Natural killer cell (primary cell): Measurements from ENCODE around the gene ERN1. TPM values are rescaled to one million over a fixed set of nuclear protein-coding genes. Genes with fewer than 3 reads are reported as not detected.

Experiments
- ATAC-seq, 3 donors: fragments of 150-1000 bp in 2 of 3; fragments of 200-7000 bp in 1 of 3; cut with Tn5 transposase; 1 replicate in 1 of 3; 2 replicates in 2 of 3; pipeline ENCODE4 v1.10.0; 2021; ENCODE audit warnings: mild to moderate bottlenecking in 2 of 3, moderate library complexity in 2 of 3
- DNase-seq, 2 donors: peaks; one replicate each; pipeline versions ENCODE4 v3.0.0 to v3.0.0-alpha.2; 2013 to 2021; ENCODE audit warnings: mixed read lengths in 1 of 2
- H3K27ac ChIP-seq: one replicate; pipeline ENCODE4 v1.5.1; 2013; ENCODE audit warnings: mild to moderate bottlenecking, low read length
- H3K27me3 ChIP-seq: one replicate; pipeline ENCODE4 v1.6.1; 2013; ENCODE audit warnings: low read length; ENCODE audit not compliant: control insufficient read depth, insufficient read depth
- H3K36me3 ChIP-seq: one replicate; pipeline ENCODE4 v1.6.1; 2013; ENCODE audit warnings: low read length; ENCODE audit not compliant: control insufficient read depth, insufficient read depth
- H3K4me1 ChIP-seq: one replicate; pipeline ENCODE4 v1.6.1; 2013; ENCODE audit warnings: low read length; ENCODE audit not compliant: control insufficient read depth, insufficient read depth
- H3K4me3 ChIP-seq: one replicate; pipeline ENCODE4 v1.5.1; 2013; ENCODE audit warnings: low read length
- H3K9me3 ChIP-seq: one replicate; pipeline ENCODE4 v1.6.1; 2013; ENCODE audit warnings: low read length; ENCODE audit not compliant: control insufficient read depth, insufficient read depth
- H3K27ac Mint-ChIP-seq, 2 donors: one replicate each; pipeline ENCODE4 v1.8.0; 2022; ENCODE audit warnings: mild to moderate bottlenecking in 2 of 2, mixed read lengths in 2 of 2, moderate library complexity in 1 of 2
- H3K27me3 Mint-ChIP-seq, 2 donors: one replicate each; pipeline ENCODE4 v1.8.0; 2022; ENCODE audit warnings: low read depth in 2 of 2, mixed read lengths in 2 of 2
- H3K36me3 Mint-ChIP-seq: one replicate; pipeline ENCODE4 v1.8.0; 2022; ENCODE audit warnings: mixed read lengths
- H3K4me1 Mint-ChIP-seq, 2 donors: one replicate each; pipeline ENCODE4 v1.8.0; 2022; ENCODE audit warnings: mixed read lengths in 2 of 2
- H3K4me3 Mint-ChIP-seq: one replicate; pipeline ENCODE4 v1.8.0; 2022; ENCODE audit warnings: mild to moderate bottlenecking, moderate library complexity, mixed read lengths
- H3K9me3 Mint-ChIP-seq, 2 donors: one replicate each; pipeline ENCODE4 v1.8.0; 2022; ENCODE audit warnings: mixed read lengths in 2 of 2
- CTCF ChIP-seq: fragments of 200-600 bp; IDR thresholded peaks from one replicate; pipeline ENCODE4 v1.8.0; 2022; ENCODE audit warnings: antibody characterized with exemption
- WGBS: methylation state at CpG from one replicate; pipeline ENCODE4 v1.1.7; 2013; ENCODE audit warnings: missing lambda C conversion rate; ENCODE audit not compliant: insufficient coverage; 5-methylcytosine and 5-hydroxymethylcytosine counted together
- intact Hi-C: fragments of 100-400 bp; cut with micrococcal nuclease; formaldehyde crosslinking; loops from one replicate; pipeline ENCODE4 v1.14.2; 2022
- total RNA-seq, 4 donors: library from RNA; stranded (reverse); fragments of 120-200 nt in 1 of 4; gene quantifications; one replicate each; pipeline versions ENCODE4 v1.2.3 to v1.2.4, GENCODE V29; 2013 to 2022

The ERN1 gene
- total RNA-seq, 3 donors from 2014 or later (not counting 1 experiment from before 2014, with no cell fraction given) = 52.9 to 90.5 (median 67.2) TPM

GRCh38 chr17:64153565-64154312 is 23.8 kb upstream of the ERN1 start:
- Mint-ChIP-seq H3K27me3 (no peaks in the 10 kb centered on the region), H3K9me3 (no peaks in the 10 kb centered on the region), H3K36me3 (peaks cover 10% of the 10 kb centered on the region), H3K4me3 (no peak overlapping the region), H3K4me1 (no peaks in the 10 kb centered on the region), H3K27ac (no peak overlapping the region)
- no peak for DNase-seq
- H3K4me3 ChIP-seq = no peak overlapping the region
- no peak overlapping the region for H3K27ac ChIP-seq
- TF ChIP-seq CTCF = no peak
- H3K9me3 ChIP-seq = no peaks in the 10 kb centered on the region
- H3K4me1 ChIP-seq = no peaks in the 10 kb centered on the region
- no peak for ATAC-seq
- 87% methylated on average over 2 of the region's 3 CpGs for WGBS
- H3K36me3 ChIP-seq = peaks cover 24% of the 10 kb centered on the region
- intact Hi-C loops = no loop called here
- H3K27me3 ChIP-seq = no peaks in the 10 kb centered on the region

GRCh38 chr17:64152428-64153125 is 22.6 kb upstream of the ERN1 start:
- Histone ChIP-seq H3K27ac (no peak overlapping the region), H3K9me3 (no peaks in the 10 kb centered on the region), H3K4me1 (no peaks in the 10 kb centered on the region), H3K27me3 (no peaks in the 10 kb centered on the region), H3K4me3 (no peak overlapping the region), H3K36me3 (peaks cover 22% of the 10 kb centered on the region)
- no peak overlapping the region for H3K27ac Mint-ChIP-seq
- 100% methylated on average over 6 of the region's 7 CpGs for WGBS
- no peaks in the 10 kb centered on the region for H3K4me1 Mint-ChIP-seq
- no peak overlapping the region for H3K4me3 Mint-ChIP-seq
- ATAC-seq (no peak), DNase-seq (no peak)
- peaks cover 10% of the 10 kb centered on the region for H3K36me3 Mint-ChIP-seq
- TF ChIP-seq CTCF = no peak
- no peaks in the 10 kb centered on the region for H3K9me3 Mint-ChIP-seq
- intact Hi-C loops = no loop called here
- no peaks in the 10 kb centered on the region for H3K27me3 Mint-ChIP-seq

GRCh38 chr17:64151016-64151368 is 21.0 kb upstream of the ERN1 start:
- ATAC-seq = no peak
- peaks cover 10% of the 10 kb centered on the region for H3K36me3 Mint-ChIP-seq

More at GRCh38 chr17:64151016-64151368, 21.0 kb upstream of the ERN1 start:
- Histone ChIP-seq H3K27me3 (no peaks in the 10 kb centered on the region), H3K4me1 (peaks cover 14% of the 10 kb centered on the region), H3K4me3 (no peak overlapping the region), H3K27ac (no peak overlapping the region), H3K36me3 (peaks cover 22% of the 10 kb centered on the region), H3K9me3 (no peaks in the 10 kb centered on the region)
- no peak overlapping the region for H3K27ac Mint-ChIP-seq
- peaks cover 0 to 8% of the 10 kb centered on the region in 2 donors for H3K4me1 Mint-ChIP-seq
- no peak overlapping the region for H3K4me3 Mint-ChIP-seq
- H3K27me3 Mint-ChIP-seq = no peaks in the 10 kb centered on the region
- no peaks in the 10 kb centered on the region for H3K9me3 Mint-ChIP-seq
- no peak for TF ChIP-seq CTCF
- DNase-seq = no peak
- intact Hi-C loops = no loop called here
- whole genome bisulfite sequencing = 100% methylated on average over 1 of the region's 1 CpG
